Endothelial cell of umbilical vein (primary cell): ENCODE data around the gene KIDINS220. TPM values are rescaled to one million over a fixed set of nuclear protein-coding genes. Genes with fewer than 3 reads are reported as not detected.

Experiments
- BruUV-seq: library from RNA; stranded (reverse); fragments of 400-500 nt; replicated peaks from 2 replicates; lab custom pipeline; 2021; lab: Mats Ljungman, UMichigan
- CTCF ChIA-PET: fragments of 300-600, 350-600 bp; sonication (Branson Sonifier 250); formaldehyde crosslinking; loops from one replicate; lab custom pipeline; 2021; ENCODE audit warnings: antibody characterized with exemption, inconsistent platforms; lab: Charles Lee
- POLR2A ChIA-PET: fragments of 300-600, 350-600 bp; sonication (Branson Sonifier 250); formaldehyde crosslinking; loops from one replicate; lab custom pipeline; 2021; ENCODE audit warnings: antibody characterized with exemption, inconsistent platforms; lab: Charles Lee
- DNase-seq: peaks from one replicate; pipeline ENCODE4 v3.0.0-alpha.2; 2011; ENCODE audit warnings: low read depth, low spot score
- FAIRE-seq: peaks from 2 replicates; lab custom pipeline; 2011; peaks lifted over from hg19 to GRCh38; lab: Jason Lieb, UNC
- H2AFZ ChIP-seq: 2 replicates; pipeline ENCODE4 v1.6.0; 2012; ENCODE audit warnings: low read depth, low read length, control low read depth, inconsistent platforms
- H3K27ac ChIP-seq: 2 replicates; pipeline ENCODE4 v1.5.1; 2011; ENCODE audit warnings: low read depth, mild to moderate bottlenecking, control low read depth, low read length, moderate library complexity; ENCODE audit not compliant: insufficient read depth
- H3K27me3 ChIP-seq, 2 experiments: 2 replicates each; pipeline versions ENCODE4 v1.6.0 to v1.6.1; 2011; ENCODE audit warnings: low read length in 2 of 2, mixed read lengths in 1 of 2; ENCODE audit not compliant: control insufficient read depth in 2 of 2, insufficient read depth in 2 of 2
- H3K36me3 ChIP-seq, 2 experiments: 2 replicates in 1 of 2; 3 replicates in 1 of 2; pipeline ENCODE4 v1.5.1; 2011; ENCODE audit warnings: low read length in 2 of 2, mild to moderate bottlenecking in 1 of 2, moderate library complexity in 1 of 2; ENCODE audit not compliant: control insufficient read depth in 2 of 2, insufficient read depth in 2 of 2; ENCODE audit errors: extremely low read depth in 1 of 2
- H3K4me1 ChIP-seq: 3 replicates; pipeline ENCODE4 v1.5.1; 2011; ENCODE audit warnings: mild to moderate bottlenecking, low read length; ENCODE audit not compliant: control insufficient read depth, insufficient read depth; ENCODE audit errors: extremely low read depth
- H3K4me2 ChIP-seq: 2 replicates; pipeline ENCODE4 v1.6.1; 2011; ENCODE audit warnings: low read length, control low read depth, mixed read lengths; ENCODE audit not compliant: insufficient read depth
- H3K4me3 ChIP-seq, 3 experiments: fragments of 200-600 bp in 1 of 3; sonication (generic), shearing (Covaris generic) in 1 of 3; replicated peaks in 1 of 3; 2 replicates each; pipeline ENCODE4 v1.5.1; 2011 to 2016; ENCODE audit warnings: control low read depth in 3 of 3, low read length in 3 of 3, mild to moderate bottlenecking in 2 of 3, inconsistent platforms in 1 of 3, low read depth in 1 of 3, moderate library complexity in 1 of 3; ENCODE audit not compliant: insufficient read depth in 1 of 3
- H3K79me2 ChIP-seq: 2 replicates; pipeline ENCODE4 v1.6.0; 2012; ENCODE audit warnings: low read length, inconsistent platforms; ENCODE audit not compliant: control insufficient read depth, insufficient read depth
- H3K9ac ChIP-seq: replicated peaks from 2 replicates; pipeline ENCODE3; 2011; ENCODE audit warnings: low read length, control low read depth; ENCODE audit not compliant: insufficient read depth; ENCODE audit errors: extremely low read depth
- H3K9me1 ChIP-seq: replicated peaks from 3 replicates; pipeline ENCODE4 v1.6.0; 2011; ENCODE audit warnings: mild to moderate bottlenecking, low read length; ENCODE audit not compliant: control insufficient read depth, insufficient read depth; ENCODE audit errors: extremely low read depth
- H3K9me3 ChIP-seq: replicated peaks from 2 replicates; pipeline ENCODE4 v1.5.1; 2012; ENCODE audit warnings: low read length, inconsistent platforms; ENCODE audit not compliant: control insufficient read depth, insufficient read depth
- H4K20me1 ChIP-seq: replicated peaks from 2 replicates; pipeline ENCODE3; 2011; ENCODE audit warnings: mild to moderate bottlenecking, low read length; ENCODE audit not compliant: control insufficient read depth, insufficient read depth; ENCODE audit errors: extremely low read depth
- EZH2 ChIP-seq: IDR thresholded peaks from 2 replicates; pipeline ENCODE4 v1.6.1; 2012; ENCODE audit warnings: borderline replicate concordance, low read depth, mild to moderate bottlenecking, moderate library complexity, low read length, inconsistent platforms; ENCODE audit not compliant: severe bottlenecking
- FOS ChIP-seq: IDR thresholded peaks from 2 replicates; pipeline ENCODE4 v1.6.1; 2011; ENCODE audit warnings: mild to moderate bottlenecking, low read length, moderate library complexity, borderline replicate concordance; ENCODE audit not compliant: insufficient read depth
- GATA2 ChIP-seq: IDR thresholded peaks from 2 replicates; pipeline ENCODE4 v1.7.0; 2011; ENCODE audit warnings: low read depth, mild to moderate bottlenecking, moderate library complexity, mixed read lengths, low read length; ENCODE audit not compliant: insufficient read length, insufficient read depth
- JUN ChIP-seq: IDR thresholded peaks from 2 replicates; pipeline ENCODE4 v1.6.1; 2011; ENCODE audit warnings: borderline replicate concordance, low read depth; ENCODE audit not compliant: insufficient read length, insufficient read depth
- MYC ChIP-seq: IDR thresholded peaks from one replicate; pipeline ENCODE4 v1.6.1; 2011; ENCODE audit warnings: mild to moderate bottlenecking, low read depth, low read length
- POLR2A ChIP-seq: IDR thresholded peaks from 2 replicates; pipeline ENCODE4 v1.6.1; 2012; ENCODE audit warnings: low read depth, mild to moderate bottlenecking, control low read depth, low read length
- POLR2AphosphoS5 ChIP-seq: IDR thresholded peaks from 2 replicates; pipeline ENCODE4 v1.6.1; 2012; ENCODE audit warnings: low read depth, mild to moderate bottlenecking, control low read depth, low read length, moderate library complexity; ENCODE audit not compliant: insufficient read depth
- dilution Hi-C: fragments of 300-500 bp; cut with MboI; formaldehyde crosslinking; loops from one replicate; pipeline ENCODE4 v1.15.0; 2019; ENCODE audit warnings: low sequenced_read_pairs; ENCODE audit not compliant: extremely low pct_ligation_motif_present
- intact Hi-C: fragments of 100-400 bp; cut with micrococcal nuclease; formaldehyde crosslinking; loops from one replicate; pipeline ENCODE4 v1.10.0; 2022
- polyA plus RNA-seq, 4 experiments: library from polyadenylated mRNA; depleted of rRNA in 3 of 4; stranded (reverse) in 3 of 4; unstranded in 1 of 4; fragments of >200 nt; gene quantifications; 2 replicates each; pipeline versions ENCODE4 v1.2.1 to v1.2.3, GENCODE V29; 2011 to 2012; ENCODE audit warnings: missing spikeins in 1 of 4
- total RNA-seq: library from RNA; stranded (reverse); gene quantifications from 2 replicates; pipeline ENCODE4 v1.2.3, GENCODE V29; 2021
- TF ChIP-seq, protein P1 (sequence below), 2 donors: IDR thresholded peaks; 1 replicate in 1 of 2; 2 replicates in 1 of 2; pipeline ENCODE4 v1.5.1; 2011; ENCODE audit warnings: low read length in 2 of 2, mild to moderate bottlenecking in 2 of 2, moderate library complexity in 2 of 2, control low read depth in 1 of 2, inconsistent platforms in 1 of 2, low read depth in 1 of 2; ENCODE audit not compliant: insufficient read depth in 1 of 2; ENCODE audit errors: extremely low read depth in 1 of 2

Gene KIDINS220
- total and polyA plus RNA-seq, 2 donors (not counting 3 experiments of a cell fraction or from before 2014, with no cell fraction given): 33.9 to 41.3 TPM

DNA sequence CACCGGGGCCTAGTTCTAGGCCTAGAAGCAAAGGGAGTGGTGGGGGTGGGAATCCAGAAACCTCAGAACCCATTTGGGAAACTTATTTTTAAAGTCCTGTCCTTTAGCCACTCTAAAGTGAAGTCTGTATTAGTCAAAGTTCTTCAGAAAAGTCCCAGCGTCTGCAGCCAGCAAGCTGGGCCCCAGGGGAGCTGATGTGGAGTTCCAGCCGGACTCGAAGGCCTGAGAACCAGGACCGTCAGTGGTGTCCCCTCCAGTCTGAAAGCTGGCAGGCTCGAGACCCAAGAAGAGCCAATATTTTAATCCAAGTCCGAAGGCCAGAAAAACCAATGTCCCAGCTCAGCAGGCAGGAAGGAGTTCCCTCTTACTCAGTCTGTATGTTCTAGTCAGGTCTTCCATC lies 123.1 kb downstream of the KIDINS220 start:
- H2AFZ ChIP-seq: no peak overlapping the region
- intact Hi-C loops (no loop called here), dilution Hi-C loops (no loop called here)
- H3K4me2 ChIP-seq: no peak overlapping the region
- TF ChIP-seq MYC (no peak), EZH2 (no peak), FOS (no peak), JUN (no peak), GATA2 (no peak), POLR2A (no peak), POLR2AphosphoS5 (no peak)
- TF ChIP-seq, protein P1, sequence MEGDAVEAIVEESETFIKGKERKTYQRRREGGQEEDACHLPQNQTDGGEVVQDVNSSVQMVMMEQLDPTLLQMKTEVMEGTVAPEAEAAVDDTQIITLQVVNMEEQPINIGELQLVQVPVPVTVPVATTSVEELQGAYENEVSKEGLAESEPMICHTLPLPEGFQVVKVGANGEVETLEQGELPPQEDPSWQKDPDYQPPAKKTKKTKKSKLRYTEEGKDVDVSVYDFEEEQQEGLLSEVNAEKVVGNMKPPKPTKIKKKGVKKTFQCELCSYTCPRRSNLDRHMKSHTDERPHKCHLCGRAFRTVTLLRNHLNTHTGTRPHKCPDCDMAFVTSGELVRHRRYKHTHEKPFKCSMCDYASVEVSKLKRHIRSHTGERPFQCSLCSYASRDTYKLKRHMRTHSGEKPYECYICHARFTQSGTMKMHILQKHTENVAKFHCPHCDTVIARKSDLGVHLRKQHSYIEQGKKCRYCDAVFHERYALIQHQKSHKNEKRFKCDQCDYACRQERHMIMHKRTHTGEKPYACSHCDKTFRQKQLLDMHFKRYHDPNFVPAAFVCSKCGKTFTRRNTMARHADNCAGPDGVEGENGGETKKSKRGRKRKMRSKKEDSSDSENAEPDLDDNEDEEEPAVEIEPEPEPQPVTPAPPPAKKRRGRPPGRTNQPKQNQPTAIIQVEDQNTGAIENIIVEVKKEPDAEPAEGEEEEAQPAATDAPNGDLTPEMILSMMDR (IDR thresholded peaks at IDR 0.05; ENCODE audit: extremely low read depth in 1 of 2, insufficient read depth in 1 of 2, low read depth in 1 of 2, low read length in 2 of 2): no peak
- H3K79me2 ChIP-seq: no peaks in the 10 kb centered on the region
- H3K36me3 ChIP-seq: no peaks in the 10 kb centered on the region
- no peak overlapping the region for H3K27ac ChIP-seq
- no peaks in the 10 kb centered on the region for H3K9me1 ChIP-seq
- no peak for DNase-seq
- no peaks in the 10 kb centered on the region for H4K20me1 ChIP-seq
- CTCF ChIA-PET: no interaction called here
- H3K4me1 ChIP-seq: no peaks in the 10 kb centered on the region
- no peak overlapping the region for H3K4me3 ChIP-seq
- H3K9me3 ChIP-seq: no peaks in the 10 kb centered on the region
- no peak for FAIRE-seq
- no peaks in the 10 kb centered on the region for H3K27me3 ChIP-seq
- BruUV-seq: no TSS peak
- no peak overlapping the region for H3K9ac ChIP-seq
- POLR2A ChIA-PET: no interaction called here
